CD4-positive, alpha-beta T cell treated with Interleukin-1 beta for 1 hour (primary cell): ENCODE measurements around the gene ARHGAP29.

Experiments used
- DNase-seq, 2 donors: peaks; one replicate each; pipeline ENCODE4 v3.0.0-alpha.2; 2020 to 2022

The ARHGAP29 gene

DNA sequence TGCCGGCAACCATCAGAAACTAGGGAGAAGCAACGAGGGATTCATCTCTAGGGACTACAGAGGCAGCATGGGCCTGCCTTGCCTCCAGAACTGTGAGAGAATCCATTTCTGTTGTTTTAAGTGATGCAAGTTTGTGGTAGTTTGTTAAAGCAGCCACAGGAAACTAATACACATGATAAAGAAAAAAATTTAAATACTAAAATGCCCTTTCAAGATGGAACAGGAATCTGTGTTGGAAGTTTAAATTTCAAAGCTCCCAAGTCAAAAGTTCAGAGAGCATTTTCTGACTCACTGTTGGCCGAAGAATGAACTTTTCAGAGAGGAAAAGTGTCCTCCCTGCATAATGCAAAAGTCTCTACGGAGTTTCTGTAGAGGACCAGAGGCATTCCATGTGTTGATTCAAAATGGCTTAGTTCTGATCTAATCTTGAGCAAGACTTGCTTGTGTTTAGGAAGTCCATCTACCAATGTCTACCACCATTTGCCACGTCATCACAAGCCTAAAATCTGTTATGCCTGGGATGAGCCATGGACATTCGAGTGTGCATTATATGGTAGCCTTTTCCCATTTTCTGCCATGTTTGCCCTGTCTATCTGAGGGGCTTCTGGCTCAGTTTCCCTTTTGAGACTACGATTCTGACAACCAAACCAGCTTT lies 22.4 kb upstream of the ARHGAP29 start:
- no peak for DNase-seq

GRCh38 chr1:94258873-94259331 lies 21.5 kb upstream of the ARHGAP29 start:
- DNase-seq: no peak

- DNase-seq: no peak
Measured at GRCh38 chr1:94257444-94257843, 20.1 kb upstream of the ARHGAP29 start.

DNA sequence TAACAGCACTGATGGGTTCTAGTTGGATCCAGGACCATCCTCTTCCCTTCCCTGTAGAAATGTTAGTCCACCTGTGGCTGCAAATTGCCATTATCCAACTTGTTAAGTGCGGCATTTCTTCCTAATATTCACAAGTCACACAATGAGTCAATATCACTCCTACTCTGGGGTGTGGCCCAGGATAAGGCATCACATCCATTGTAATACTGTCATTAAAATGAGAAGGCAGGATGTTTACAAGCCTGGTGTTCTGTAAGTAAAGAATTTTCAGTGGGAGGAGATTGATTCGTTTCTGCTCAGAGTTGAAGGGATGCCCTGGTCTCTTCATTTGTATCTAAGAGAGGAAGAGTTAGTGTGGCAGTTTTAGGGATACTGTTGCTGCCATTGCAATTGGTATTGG lies 18.1 kb upstream of the ARHGAP29 start:
- no peak for DNase-seq

DNA sequence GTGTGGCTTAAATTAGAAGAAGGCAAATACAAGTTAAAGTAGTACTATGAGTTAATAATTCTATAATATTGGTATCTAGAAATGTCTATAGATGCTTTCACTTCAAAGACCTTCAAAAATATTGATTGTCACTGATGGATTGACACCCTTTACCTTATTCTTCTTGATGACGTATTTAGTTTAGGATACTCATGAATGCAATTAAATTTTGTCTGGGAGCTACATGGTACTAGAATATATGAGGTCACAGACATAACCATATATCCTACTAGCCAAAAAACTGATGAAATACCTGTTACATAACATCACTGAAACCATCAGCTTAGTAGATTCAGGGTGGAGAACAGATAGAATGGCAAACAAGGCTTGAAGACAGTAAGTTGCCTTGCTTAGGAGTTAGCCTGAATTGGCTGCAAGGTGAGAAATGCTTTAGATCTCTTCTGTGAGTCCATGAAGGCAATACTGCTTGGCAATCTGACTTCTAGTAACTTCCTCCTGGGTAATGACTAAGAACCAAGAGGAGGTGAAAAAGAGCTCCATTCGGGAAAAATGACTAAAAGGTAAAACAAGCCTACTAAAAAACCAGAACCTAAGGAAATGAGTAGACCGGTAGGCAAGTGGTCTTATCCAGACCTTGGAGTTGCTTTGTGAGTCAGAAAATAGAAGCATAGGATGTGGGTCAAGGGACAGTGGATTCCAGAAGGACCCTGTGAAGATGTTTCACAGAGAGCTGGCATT lies 16.9 kb upstream of the ARHGAP29 start:
- no peak for DNase-seq

- no peak for DNase-seq
Measured at GRCh38 chr1:94253456-94254017, 16.2 kb upstream of the ARHGAP29 start.

DNA sequence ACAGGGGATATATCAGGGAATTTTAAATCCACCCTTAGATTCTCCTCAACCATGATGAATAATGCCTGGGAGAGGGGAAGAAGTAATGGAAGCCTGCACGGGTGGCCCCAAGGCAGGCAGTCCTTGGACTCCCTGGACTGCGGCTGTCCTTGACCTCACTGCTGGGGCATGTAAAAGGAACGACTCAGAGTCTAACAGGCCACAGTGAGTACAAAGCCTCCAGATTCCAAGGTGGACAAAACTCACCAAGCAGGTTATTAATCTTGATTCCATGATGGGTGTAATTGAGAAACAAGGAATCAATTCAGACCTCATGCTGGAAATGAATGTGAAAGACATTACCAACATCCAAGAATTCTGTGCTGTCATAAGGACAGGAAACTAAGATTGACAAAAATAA lies 13.0 kb upstream of the ARHGAP29 start:
- no peak for DNase-seq

GRCh38 chr1:94248956-94249688 lies 11.7 kb upstream of the ARHGAP29 start:
- no peak for DNase-seq

GRCh38 chr1:94247138-94248094 lies 10.0 kb upstream of the ARHGAP29 start:
- DNase-seq: peak in 1 of 2 donors; percentile 36

GRCh38 chr1:94246692-94247137 lies 9.3 kb upstream of the ARHGAP29 start:
- DNase-seq: no peak

- DNase-seq: no peak
Measured at GRCh38 chr1:94245747-94246438, 8.5 kb upstream of the ARHGAP29 start.

DNA sequence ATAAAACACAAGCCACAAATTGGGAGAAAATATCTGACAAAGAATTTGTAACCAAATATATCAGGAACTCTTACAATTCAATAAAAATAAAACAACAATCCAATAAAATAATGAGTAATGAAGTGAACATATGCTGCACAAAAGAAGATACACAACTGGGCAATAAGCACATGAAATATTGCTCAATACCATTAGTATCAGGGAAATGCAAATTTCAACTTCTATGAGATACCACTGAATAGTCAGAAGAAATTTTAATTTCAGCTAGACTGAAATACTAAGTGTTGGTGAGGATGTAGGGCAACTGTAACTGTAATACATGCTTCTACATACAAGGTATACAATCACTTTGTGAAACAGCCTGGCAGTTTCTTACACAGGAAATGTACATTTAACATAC lies 7.4 kb upstream of the ARHGAP29 start:
- no peak for DNase-seq

- no peak for DNase-seq
Measured at GRCh38 chr1:94243665-94244064, 6.3 kb upstream of the ARHGAP29 start.

GRCh38 chr1:94240822-94241221 lies 3.4 kb upstream of the ARHGAP29 start:
- no peak for DNase-seq

GRCh38 chr1:94239796-94240195 lies 2.4 kb upstream of the ARHGAP29 start:
- no peak for DNase-seq

- DNase-seq: no peak
Measured at GRCh38 chr1:94239051-94239450, 1.7 kb upstream of the ARHGAP29 start.

DNA sequence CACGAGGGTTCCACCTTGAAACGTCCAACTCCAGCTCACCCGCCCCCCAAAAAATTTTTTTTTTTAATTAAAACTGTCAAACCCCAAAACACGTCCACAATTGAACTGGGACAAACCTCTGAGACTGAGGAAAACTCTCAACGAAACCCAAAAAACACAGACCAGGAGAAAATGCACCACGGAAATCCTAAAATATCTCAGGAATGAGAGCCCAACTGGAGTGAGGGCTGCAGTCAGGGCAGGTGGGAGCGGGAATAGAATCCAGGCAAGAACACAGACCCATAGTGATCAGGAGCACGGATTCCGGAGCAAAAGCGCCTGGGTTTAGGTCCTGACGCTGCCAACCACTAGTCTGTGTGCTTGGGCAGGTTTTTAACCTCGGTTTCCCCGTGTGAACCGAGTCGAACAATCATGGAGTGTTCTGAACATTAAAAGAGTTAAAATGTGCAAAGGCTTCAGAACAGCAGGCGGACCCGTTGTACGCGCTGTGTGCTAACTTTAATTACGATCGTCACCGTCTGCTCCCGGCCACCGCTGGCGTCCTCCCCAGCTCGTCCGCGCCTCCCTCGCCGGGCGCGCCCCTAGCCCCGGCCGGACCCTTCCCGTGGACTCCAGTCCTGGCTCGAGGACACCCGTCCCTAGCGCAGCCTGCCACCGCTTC lies 624 bp downstream of the ARHGAP29 start:
- DNase-seq: no peak

- DNase-seq: no peak
Measured at GRCh38 chr1:94236013-94236491, 1.3 kb downstream of the ARHGAP29 start.

DNA sequence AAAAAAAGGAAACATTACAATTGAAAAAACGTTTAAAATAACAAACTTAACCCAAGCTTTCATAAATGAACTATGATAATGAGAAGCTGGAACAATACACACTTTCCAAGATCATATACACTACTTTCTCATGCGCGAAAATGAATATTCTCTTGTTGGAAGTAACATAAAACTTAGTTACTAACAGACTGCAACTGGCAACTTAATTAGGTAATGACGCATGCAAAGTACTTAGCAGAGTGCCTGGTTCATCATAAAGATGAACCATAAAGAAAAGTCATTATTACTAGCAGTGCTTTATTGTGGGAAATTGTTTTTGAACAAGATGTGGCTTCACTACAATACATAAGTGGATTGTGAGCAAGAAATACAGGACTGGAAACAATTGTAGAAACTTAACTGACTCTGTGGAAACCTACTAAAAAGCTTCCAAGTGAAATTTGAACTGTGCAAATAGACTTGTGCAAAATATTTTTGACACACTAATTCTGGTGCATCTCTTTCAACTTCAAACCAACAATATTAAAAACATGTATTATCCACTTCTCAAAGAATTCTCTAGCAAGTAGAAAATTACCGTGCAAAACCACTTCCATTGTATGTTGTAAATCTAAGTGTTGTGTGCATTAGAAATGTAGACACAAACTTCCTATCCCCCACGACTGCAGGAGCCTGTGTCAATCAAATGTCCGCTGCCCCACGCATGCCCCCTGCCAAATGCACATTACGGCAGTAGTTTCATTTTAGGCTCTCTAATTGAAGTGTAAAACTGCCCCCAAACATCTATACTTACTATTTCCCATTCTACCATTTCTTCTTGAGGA lies 2.0 kb downstream of the ARHGAP29 start:
- DNase-seq: no peak

DNA sequence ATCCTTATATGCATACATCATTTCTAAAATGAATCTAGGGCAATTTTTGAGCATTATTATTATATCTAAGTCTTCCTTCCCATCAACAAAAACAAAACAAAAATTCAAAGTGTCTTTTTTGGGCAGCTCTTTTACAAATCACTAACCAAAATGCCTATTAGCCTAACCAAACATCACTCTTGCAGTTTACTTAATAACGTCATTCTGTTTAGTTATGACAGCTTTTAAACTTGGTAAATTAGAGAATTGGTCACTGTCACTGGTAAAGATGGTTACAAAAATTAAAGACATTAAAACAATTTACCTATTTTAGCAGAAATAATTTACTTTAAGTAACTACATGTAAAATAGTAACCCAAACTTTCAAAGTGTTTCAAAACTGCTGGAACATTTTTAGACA lies 2.8 kb downstream of the ARHGAP29 start:
- no peak for DNase-seq
